Colonic mucosa (tissue), 4 donors: Measurements from ENCODE around the gene MUSK. TPM values are rescaled to one million over a fixed set of nuclear protein-coding genes. Genes with fewer than 3 reads are reported as not detected.

Experiments
- DNase-seq: peaks from one replicate; pipeline ENCODE4 v3.0.0-alpha.2; 2020
- H3K27ac ChIP-seq: fragments of 200-600 bp; one replicate; pipeline ENCODE4 v1.8.0; 2021
- H3K27me3 ChIP-seq: fragments of 200-600 bp; one replicate; pipeline ENCODE4 v1.8.0; 2021
- H3K36me3 ChIP-seq: fragments of 200-600 bp; one replicate; pipeline ENCODE4 v1.8.0; 2021
- H3K4me1 ChIP-seq: fragments of 200-600 bp; one replicate; pipeline ENCODE4 v1.8.0; 2021; ENCODE audit warnings: mild to moderate bottlenecking
- H3K4me3 ChIP-seq: fragments of 200-600 bp; one replicate; pipeline ENCODE4 v1.8.0; 2021
- H3K9ac ChIP-seq, 2 donors: one replicate each; pipeline ENCODE4 v1.7.0; 2013; ENCODE audit warnings: control low read depth in 2 of 2, low read depth in 2 of 2, low read length in 2 of 2
- H3K9me3 ChIP-seq: fragments of 200-600 bp; one replicate; pipeline ENCODE4 v1.8.0; 2021
- intact Hi-C: fragments of 100-400 bp; cut with DNase I; formaldehyde crosslinking; loops from one replicate; pipeline ENCODE4 v1.14.1; 2022
- total RNA-seq, 2 donors: library from RNA; stranded (reverse); fragmentation: NEBNext Ultra II Directional in 1 of 2; extraction: Animal tissue kit (Norgen Biotek cat#: 25700) in 1 of 2; gene quantifications; one replicate each; pipeline ENCODE4 v1.2.1, GENCODE V29; 2021
- TF ChIP-seq, protein P1 (sequence below): fragments of 200-600 bp; IDR thresholded peaks from one replicate; pipeline ENCODE4 v1.8.0; 2022; ENCODE audit warnings: antibody characterized with exemption, mild to moderate bottlenecking
- donor health status: healthy.
- donor health status: DM: no; HTN: no; CAD: no.
- donor health status: DM: no; HTN: no; CAD: no.

Gene MUSK
- total RNA-seq = 1 to 10 TPM in 1 of 2 donors, under 1 TPM in 1; 0.94 to 2.0 TPM

DNA sequence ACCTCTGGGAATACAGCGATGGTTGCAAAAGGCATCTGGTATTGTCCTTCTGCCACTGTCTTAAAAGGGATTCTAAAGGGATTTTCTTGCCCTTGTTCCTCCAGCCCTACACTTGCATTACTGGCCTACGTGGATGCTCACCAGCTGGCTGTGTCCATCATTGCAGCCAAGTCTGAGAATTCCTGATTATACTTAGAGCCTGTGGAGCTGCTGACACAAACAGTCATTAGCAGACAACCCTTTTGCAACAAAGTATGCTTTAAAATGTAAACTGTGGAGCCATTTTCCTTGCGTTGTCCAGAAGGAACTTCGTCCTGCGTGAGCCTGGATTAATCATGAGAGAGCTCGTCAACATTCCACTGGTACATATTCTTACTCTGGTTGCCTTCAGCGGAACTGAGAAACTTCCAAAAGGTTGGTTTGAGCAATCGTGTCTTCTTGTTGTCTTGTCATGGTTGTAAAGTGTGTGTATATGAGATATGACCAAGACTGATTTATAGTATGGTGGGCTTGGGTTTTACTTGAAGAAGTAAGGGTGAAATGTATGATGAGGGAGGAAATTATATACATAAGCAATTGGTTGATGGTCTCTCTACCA lies at the start of gene MUSK:
TSS of gene MUSK (plus strand) at position 222 of the 598 bp plus-strand sequence. CDS start at position 336, 114 bp downstream.
- no peaks in the 10 kb centered on the region for H3K36me3 ChIP-seq
- intact Hi-C loops = no loop called here
- H3K4me1 ChIP-seq = no peaks in the 10 kb centered on the region
- TF ChIP-seq, protein P1, sequence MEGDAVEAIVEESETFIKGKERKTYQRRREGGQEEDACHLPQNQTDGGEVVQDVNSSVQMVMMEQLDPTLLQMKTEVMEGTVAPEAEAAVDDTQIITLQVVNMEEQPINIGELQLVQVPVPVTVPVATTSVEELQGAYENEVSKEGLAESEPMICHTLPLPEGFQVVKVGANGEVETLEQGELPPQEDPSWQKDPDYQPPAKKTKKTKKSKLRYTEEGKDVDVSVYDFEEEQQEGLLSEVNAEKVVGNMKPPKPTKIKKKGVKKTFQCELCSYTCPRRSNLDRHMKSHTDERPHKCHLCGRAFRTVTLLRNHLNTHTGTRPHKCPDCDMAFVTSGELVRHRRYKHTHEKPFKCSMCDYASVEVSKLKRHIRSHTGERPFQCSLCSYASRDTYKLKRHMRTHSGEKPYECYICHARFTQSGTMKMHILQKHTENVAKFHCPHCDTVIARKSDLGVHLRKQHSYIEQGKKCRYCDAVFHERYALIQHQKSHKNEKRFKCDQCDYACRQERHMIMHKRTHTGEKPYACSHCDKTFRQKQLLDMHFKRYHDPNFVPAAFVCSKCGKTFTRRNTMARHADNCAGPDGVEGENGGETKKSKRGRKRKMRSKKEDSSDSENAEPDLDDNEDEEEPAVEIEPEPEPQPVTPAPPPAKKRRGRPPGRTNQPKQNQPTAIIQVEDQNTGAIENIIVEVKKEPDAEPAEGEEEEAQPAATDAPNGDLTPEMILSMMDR = no peak
- H3K9ac ChIP-seq = peak within 1 kb of the TSS in 1 of 2 donors; percentile 12
- H3K27ac ChIP-seq = peak within 1 kb of the TSS; percentile 35
- H3K4me3 ChIP-seq = no peak within 1 kb of the TSS
- no peaks in the 10 kb centered on the region for H3K27me3 ChIP-seq
- no peaks in the 10 kb centered on the region for H3K9me3 ChIP-seq
- DNase-seq = no peak

DNA sequence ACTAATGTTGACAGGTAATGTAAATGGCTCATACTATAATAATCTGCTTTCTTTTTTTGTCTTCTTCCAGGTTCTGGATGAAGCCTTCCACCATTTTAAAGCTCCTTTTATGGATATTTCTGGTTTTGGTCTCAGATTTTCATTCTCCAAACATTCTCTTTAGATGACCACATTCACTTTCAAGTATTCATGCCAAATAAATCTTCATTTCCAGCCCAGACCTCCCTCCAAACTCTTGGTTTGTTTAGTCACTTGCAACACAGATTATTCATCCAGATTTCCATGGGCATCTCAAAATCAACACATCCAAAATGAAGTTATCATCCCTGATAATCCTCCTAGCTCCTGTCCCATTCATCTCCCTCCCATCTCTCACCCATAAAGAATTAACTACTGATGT lies 48.8 kb upstream of the MUSK start:
- Histone ChIP-seq H3K4me1 (no peaks in the 10 kb centered on the region), H3K27me3 (no peaks in the 10 kb centered on the region), H3K4me3 (no peak overlapping the region), H3K9me3 (no peaks in the 10 kb centered on the region), H3K27ac (no peak overlapping the region), H3K36me3 (no peaks in the 10 kb centered on the region), H3K9ac (no peak overlapping the region)
- intact Hi-C loops = loop anchor here (5.0 kb wide), 3 partner anchors 168 to 438 kb away; no protein-coding TSS in a partner anchor
- no peak for DNase-seq
- TF ChIP-seq, protein P1 = no peak

DNA sequence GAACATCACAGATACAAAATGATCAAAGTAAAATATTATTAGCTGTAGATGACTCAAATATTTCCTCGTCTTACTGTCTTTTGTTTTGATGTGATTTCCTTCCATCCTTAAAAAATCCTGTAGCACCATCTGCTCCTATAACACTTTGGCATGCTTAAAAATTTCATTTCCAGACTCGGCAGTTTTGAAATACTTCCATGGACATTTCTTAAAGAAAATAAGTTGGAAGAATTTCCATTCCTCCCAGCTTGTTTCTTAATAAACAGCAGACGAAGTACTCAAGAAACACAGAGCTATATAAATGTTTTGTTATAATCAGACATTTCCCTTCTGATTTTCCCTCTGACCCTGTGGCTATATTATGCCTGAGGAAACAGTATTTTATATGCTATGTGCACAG lies 47.9 kb upstream of the MUSK start:
- Histone ChIP-seq H3K27ac (no peak overlapping the region), H3K27me3 (no peaks in the 10 kb centered on the region), H3K36me3 (no peaks in the 10 kb centered on the region), H3K4me1 (no peaks in the 10 kb centered on the region), H3K9me3 (no peaks in the 10 kb centered on the region), H3K9ac (no peak overlapping the region), H3K4me3 (no peak overlapping the region)
- intact Hi-C loops = loop anchor here (5.0 kb wide), 3 partner anchors 168 to 438 kb away; no protein-coding TSS in a partner anchor
- TF ChIP-seq, protein P1 = no peak
- no peak for DNase-seq

DNA sequence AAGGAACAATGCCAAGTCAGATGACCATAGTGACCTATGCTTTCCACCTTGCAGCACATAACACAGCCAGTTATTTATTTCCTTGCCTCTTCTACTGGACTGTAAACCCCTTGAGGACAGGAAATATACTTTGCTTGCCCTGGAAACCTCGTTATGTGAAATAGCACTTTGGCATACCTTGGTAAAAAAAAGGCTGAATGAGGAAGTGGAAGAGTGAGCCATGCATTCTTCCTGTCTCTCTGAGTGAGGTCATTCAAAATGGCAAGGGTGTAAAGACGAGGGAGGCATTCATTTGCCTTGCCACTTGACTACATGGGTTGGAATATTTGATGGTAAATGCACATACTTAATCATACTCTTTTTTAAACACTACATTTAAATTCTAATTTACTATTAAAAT lies 46.2 kb upstream of the MUSK start:
- TF ChIP-seq, protein P1 = no peak
- Histone ChIP-seq H3K4me3 (no peak overlapping the region), H3K27me3 (no peaks in the 10 kb centered on the region), H3K27ac (no peak overlapping the region), H3K9ac (no peak overlapping the region), H3K9me3 (no peaks in the 10 kb centered on the region), H3K36me3 (no peaks in the 10 kb centered on the region), H3K4me1 (no peaks in the 10 kb centered on the region)
- DNase-seq = no peak
- intact Hi-C loops = loop anchor here (5.0 kb wide), 3 partner anchors 170 to 440 kb away; no protein-coding TSS in a partner anchor

DNA sequence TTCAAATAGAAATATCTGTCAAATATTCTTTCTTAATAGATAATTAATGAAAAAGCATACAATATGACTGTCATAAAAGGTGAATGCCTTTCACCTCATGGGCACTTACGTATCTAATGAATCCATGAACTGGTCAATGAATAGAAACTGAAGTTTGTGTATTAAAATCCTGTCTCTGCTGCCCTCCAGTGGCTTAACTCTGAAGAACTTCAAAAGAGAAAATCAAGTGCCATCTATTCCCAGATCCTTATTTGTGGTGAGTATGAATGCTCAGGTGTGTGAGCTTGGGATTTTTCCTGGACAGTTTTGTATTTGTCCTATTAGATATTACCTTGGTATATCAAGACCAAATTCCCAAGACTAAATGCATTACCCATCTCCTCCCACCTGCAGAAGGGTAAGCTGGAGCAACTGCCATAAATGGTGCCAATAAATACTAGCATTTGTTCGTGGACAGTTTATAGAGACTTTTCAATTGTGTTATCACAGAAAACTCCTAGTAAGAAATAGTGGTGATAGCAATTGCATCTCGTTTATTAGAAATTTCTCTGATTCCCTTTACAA lies 45.0 kb upstream of the MUSK start:
- DNase-seq = peak; percentile 56
- Histone ChIP-seq H3K4me3 (no peak overlapping the region), H3K9me3 (no peaks in the 10 kb centered on the region), H3K36me3 (no peaks in the 10 kb centered on the region), H3K9ac (no peak overlapping the region), H3K4me1 (no peaks in the 10 kb centered on the region), H3K27ac (no peak overlapping the region), H3K27me3 (no peaks in the 10 kb centered on the region)
- TF ChIP-seq, protein P1 = peak; percentile 45
- intact Hi-C loops = loop anchor here (5.0 kb wide), 3 partner anchors 171 to 441 kb away; no protein-coding TSS in a partner anchor
